H9 (cell line): ENCODE data around the gene KCTD1. TPM values are rescaled to one million over a fixed set of nuclear protein-coding genes. Genes with fewer than 3 reads are reported as not detected.
A peak's percentile ranks its signal among the peaks of the same experiment; 100 is the strongest.

Source experiments
- DNase-seq: peaks from one replicate; pipeline ENCODE4 v3.0.0-alpha.2; 2017
- H2AFZ ChIP-seq: one replicate; pipeline ENCODE4 v1.6.1; 2013; ENCODE audit warnings: mild to moderate bottlenecking, low read length, control low read depth, moderate library complexity
- H2AK5ac ChIP-seq: 2 replicates; pipeline ENCODE4 v1.6.1; 2013; ENCODE audit warnings: low read length, control low read depth, mixed read lengths; ENCODE audit not compliant: insufficient read length
- H2BK120ac ChIP-seq: one replicate; pipeline ENCODE4 v1.6.1; 2013; ENCODE audit warnings: low read depth, mild to moderate bottlenecking, low read length, control low read depth, inconsistent platforms; ENCODE audit not compliant: poor library complexity, severe bottlenecking
- H2BK12ac ChIP-seq: 2 replicates; pipeline ENCODE4 v1.6.1; 2013; ENCODE audit warnings: low read length, control low read depth, mixed read lengths, low read depth; ENCODE audit not compliant: insufficient read length
- H2BK15ac ChIP-seq: 2 replicates; pipeline ENCODE4 v1.6.1; 2013; ENCODE audit warnings: low read depth, low read length, control low read depth
- H2BK20ac ChIP-seq: one replicate; pipeline ENCODE4 v1.6.1; 2013; ENCODE audit warnings: low read depth, mild to moderate bottlenecking, low read length, control low read depth, inconsistent platforms; ENCODE audit not compliant: poor library complexity, severe bottlenecking
- H2BK5ac ChIP-seq: 2 replicates; pipeline ENCODE4 v1.6.1; 2013; ENCODE audit warnings: low read length, control low read depth, mixed read lengths; ENCODE audit not compliant: insufficient read length
- H3K14ac ChIP-seq: 2 replicates; pipeline ENCODE4 v1.6.1; 2013; ENCODE audit warnings: low read length, control low read depth; ENCODE audit not compliant: insufficient read depth
- H3K18ac ChIP-seq: 2 replicates; pipeline ENCODE4 v1.6.1; 2013; ENCODE audit warnings: low read depth, mild to moderate bottlenecking, mixed read lengths, low read length, control low read depth; ENCODE audit not compliant: insufficient read length
- H3K23ac ChIP-seq: 2 replicates; pipeline ENCODE4 v1.6.1; 2013; ENCODE audit warnings: low read length, control low read depth, mixed read lengths, low read depth; ENCODE audit not compliant: insufficient read length
- H3K23me2 ChIP-seq: 2 replicates; pipeline ENCODE4 v1.6.1; 2013; ENCODE audit warnings: low read depth, mild to moderate bottlenecking, mixed read lengths, low read length, control low read depth; ENCODE audit not compliant: insufficient read length, poor library complexity, severe bottlenecking
- H3K27ac ChIP-seq: 2 replicates; pipeline ENCODE4 v1.5.1; 2013; ENCODE audit warnings: low read length, control low read depth, mixed read lengths, low read depth; ENCODE audit not compliant: insufficient read length
- H3K27me3 ChIP-seq: 2 replicates; pipeline ENCODE4 v1.6.1; 2013; ENCODE audit warnings: low read length, control low read depth, inconsistent platforms; ENCODE audit not compliant: insufficient read depth
- H3K4ac ChIP-seq: 2 replicates; pipeline ENCODE4 v1.6.1; 2013; ENCODE audit warnings: low read depth, mild to moderate bottlenecking, control low read depth, inconsistent platforms, low read length, moderate library complexity
- H3K4me1 ChIP-seq: 2 replicates; pipeline ENCODE4 v1.6.1; 2013; ENCODE audit warnings: low read length, control low read depth, inconsistent platforms; ENCODE audit not compliant: insufficient read depth
- H3K4me2 ChIP-seq: 2 replicates; pipeline ENCODE4 v1.6.1; 2013; ENCODE audit warnings: low read length, control low read depth, mixed read lengths; ENCODE audit not compliant: insufficient read length, insufficient read depth
- H3K56ac ChIP-seq: 2 replicates; pipeline ENCODE4 v1.6.1; 2013; ENCODE audit warnings: low read depth, mild to moderate bottlenecking, mixed read lengths, low read length, control low read depth; ENCODE audit not compliant: insufficient read length
- H3K79me1 ChIP-seq: 2 replicates; pipeline ENCODE4 v1.6.1; 2013; ENCODE audit warnings: low read depth, mild to moderate bottlenecking, moderate library complexity, low read length, control low read depth, inconsistent platforms; ENCODE audit not compliant: insufficient read depth, poor library complexity, severe bottlenecking
- H3K79me2 ChIP-seq: 2 replicates; pipeline ENCODE4 v1.6.1; 2013; ENCODE audit warnings: low read length, control low read depth, inconsistent platforms; ENCODE audit not compliant: insufficient read depth
- H3K9ac ChIP-seq: 2 replicates; pipeline ENCODE4 v1.6.1; 2013; ENCODE audit warnings: low read length, control low read depth, mixed read lengths; ENCODE audit not compliant: insufficient read length; ENCODE audit errors: extremely low read depth
- H3K9me3 ChIP-seq: one replicate; pipeline ENCODE4 v1.6.1; 2013; ENCODE audit warnings: low read depth, low read length, inconsistent platforms; ENCODE audit not compliant: control insufficient read depth
- H3T11ph ChIP-seq: one replicate; pipeline ENCODE4 v1.6.1; 2013; ENCODE audit warnings: mild to moderate bottlenecking, low read length, control low read depth, inconsistent platforms
- H4K20me1 ChIP-seq: one replicate; pipeline ENCODE4 v1.6.1; 2013; ENCODE audit not compliant: control insufficient read depth, insufficient read length, insufficient read depth
- H4K5ac ChIP-seq: 2 replicates; pipeline ENCODE4 v1.6.1; 2013; ENCODE audit warnings: low read depth, mild to moderate bottlenecking, mixed read lengths, low read length, control low read depth; ENCODE audit not compliant: insufficient read length
- H4K8ac ChIP-seq: replicated peaks from 2 replicates; pipeline ENCODE4 v1.6.1; 2013; ENCODE audit warnings: low read length, control low read depth, mixed read lengths, low read depth; ENCODE audit not compliant: insufficient read length
- H4K91ac ChIP-seq: 2 replicates; pipeline ENCODE4 v1.6.1; 2013; ENCODE audit warnings: low read depth, mild to moderate bottlenecking, moderate library complexity, mixed read lengths, low read length, control low read depth; ENCODE audit not compliant: insufficient read length
- H3K27ac Mint-ChIP-seq, 3 experiments: 2 replicates in 2 of 3; 3 replicates in 1 of 3; pipeline ENCODE4 v1.8.0; 2020 to 2021; ENCODE audit warnings: mixed read lengths in 3 of 3, mild to moderate bottlenecking in 1 of 3, moderate library complexity in 1 of 3
- H3K27me3 Mint-ChIP-seq: 2 replicates; pipeline ENCODE4 v1.8.0; 2021; ENCODE audit warnings: low read depth, mild to moderate bottlenecking, moderate library complexity, mixed read lengths
- H3K36me3 Mint-ChIP-seq, 3 experiments: 2 replicates in 2 of 3; 3 replicates in 1 of 3; pipeline ENCODE4 v1.8.0; 2020 to 2021; ENCODE audit warnings: low read depth in 3 of 3, mixed read lengths in 3 of 3; ENCODE audit not compliant: insufficient read depth in 1 of 3
- H3K4me1 Mint-ChIP-seq, 2 experiments: 2 replicates each; pipeline ENCODE4 v1.8.0; 2020; ENCODE audit warnings: mixed read lengths in 2 of 2
- H3K4me3 Mint-ChIP-seq, 2 experiments: 2 replicates in 1 of 2; 3 replicates in 1 of 2; pipeline ENCODE4 v1.8.0; 2020 to 2021; ENCODE audit warnings: mild to moderate bottlenecking in 2 of 2, mixed read lengths in 2 of 2, moderate library complexity in 1 of 2
- H3K9me3 Mint-ChIP-seq, 2 experiments: 2 replicates in 1 of 2; 3 replicates in 1 of 2; pipeline ENCODE4 v1.8.0; 2020; ENCODE audit warnings: mild to moderate bottlenecking in 2 of 2, mixed read lengths in 2 of 2, moderate library complexity in 1 of 2
- CTCF ChIP-seq: fragments of 200-600 bp; sonication (generic); conservative IDR thresholded peaks from 3 replicates; pipeline ENCODE4 v1.8.0; 2021; ENCODE audit warnings: antibody characterized with exemption, mild to moderate bottlenecking
- WGBS: extraction: QIAGEN DNeasy Blood & Tissue Kit; methylation state at CpG from one replicate; pipeline ENCODE4 v1.1.7; 2013; ENCODE audit warnings: missing lambda C conversion rate, low lambda C conversion rate, mixed read lengths; ENCODE audit not compliant: insufficient read length; ENCODE audit errors: extremely low coverage; 5-methylcytosine and 5-hydroxymethylcytosine counted together
- total RNA-seq: library from RNA; stranded (reverse); gene quantifications from 2 replicates; pipeline ENCODE4 v1.2.1, GENCODE V29; 2021

The KCTD1 gene
- total RNA-seq, 1 experiment from 2014 or later, result 10.8 TPM

GRCh38 chr18:26464128-26465011, 84.0 kb downstream of the KCTD1 start:
- H4K8ac ChIP-seq, result no peak overlapping the region
- DNase-seq, result no peak
- H3K27ac ChIP-seq, result no peak overlapping the region
- H3K23me2 ChIP-seq, result no peaks in the 10 kb centered on the region
- no peak overlapping the region for H4K5ac ChIP-seq
- no peak overlapping the region for H3K56ac ChIP-seq
- H3K27me3 ChIP-seq, result no peaks in the 10 kb centered on the region
- Mint-ChIP-seq H3K36me3 (peaks cover 3 to 12% (median 4%) of the 10 kb centered on the region in 3 experiments; a peak in 5 of 7 replicates), H3K27me3 (no peaks in the 10 kb centered on the region; the same call in 1 of the 2 replicates), H3K4me1 (peaks cover 25 to 29% of the 10 kb centered on the region in 2 experiments), H3K4me3 (no peak overlapping the region), H3K27ac (peak overlapping the region in 2 of 3 experiments; percentile 14 to 27; a peak in 2 of 7 replicates), H3K9me3 (no peaks in the 10 kb centered on the region)
- no peaks in the 10 kb centered on the region for H3K4me1 ChIP-seq
- no peak overlapping the region for H2BK5ac ChIP-seq
- no peak overlapping the region for H3K18ac ChIP-seq
- no CpG with 5 or more reads among the region's 11 CpGs for WGBS
- H3K9me3 ChIP-seq, result no peaks in the 10 kb centered on the region
- H3K79me1 ChIP-seq, result no peaks in the 10 kb centered on the region
- H2AK5ac ChIP-seq, result no peak overlapping the region
- no peak overlapping the region for H3K14ac ChIP-seq
- no peak overlapping the region for H2BK20ac ChIP-seq
- no peaks in the 10 kb centered on the region for H3K79me2 ChIP-seq
- no peak overlapping the region for H4K91ac ChIP-seq
- no peak overlapping the region for H3K4me2 ChIP-seq
- H2BK120ac ChIP-seq, result no peak overlapping the region
- no peak overlapping the region for H3T11ph ChIP-seq
- no peak overlapping the region for H3K9ac ChIP-seq
- no peak for TF ChIP-seq CTCF
- H2BK12ac ChIP-seq, result no peak overlapping the region
- H4K20me1 ChIP-seq, result no peaks in the 10 kb centered on the region
- H3K23ac ChIP-seq, result no peak overlapping the region
- no peak overlapping the region for H2AFZ ChIP-seq
- no peak overlapping the region for H3K4ac ChIP-seq
- no peak overlapping the region for H2BK15ac ChIP-seq
